GM10266 (cell line): ENCODE measurements around the gene PSAT1.
"Not testable (repeated sequence)": the region's sequence is repeated elsewhere in the genome, so short reads cannot be mapped to it uniquely, and the experiment has no call there.

ENCODE experiments used
- DNase-seq: peaks from one replicate; pipeline ENCODE4 v3.0.0; 2012; ENCODE audit errors: extremely low spot score
- CTCF ChIP-seq: IDR thresholded peaks from 2 replicates; pipeline ENCODE4 v1.5.1; 2012; ENCODE audit warnings: mild to moderate bottlenecking, low read depth; ENCODE audit not compliant: control insufficient read depth, insufficient read depth; ENCODE audit errors: missing control alignments

The PSAT1 gene

DNA sequence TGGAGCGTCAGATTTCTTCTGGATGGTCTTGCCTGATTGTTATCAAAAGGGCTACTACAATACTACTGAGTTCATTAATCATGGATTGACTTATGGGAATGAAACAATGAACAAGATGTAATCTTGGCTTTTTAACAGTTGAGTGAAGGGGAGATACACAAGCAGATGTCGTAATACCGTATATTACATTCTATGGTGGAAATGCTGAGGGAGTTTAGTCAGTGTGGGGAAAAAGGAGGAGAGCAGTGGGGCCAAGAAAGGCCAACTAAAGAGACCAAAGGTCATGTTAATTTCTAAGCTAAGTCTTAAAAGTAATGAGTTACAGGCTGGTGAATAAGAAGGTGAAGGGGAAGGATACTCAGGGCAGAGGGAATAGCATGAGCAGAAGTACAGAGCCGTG lies 29.0 kb upstream of the PSAT1 start:
- DNase-seq, result no peak

DNA sequence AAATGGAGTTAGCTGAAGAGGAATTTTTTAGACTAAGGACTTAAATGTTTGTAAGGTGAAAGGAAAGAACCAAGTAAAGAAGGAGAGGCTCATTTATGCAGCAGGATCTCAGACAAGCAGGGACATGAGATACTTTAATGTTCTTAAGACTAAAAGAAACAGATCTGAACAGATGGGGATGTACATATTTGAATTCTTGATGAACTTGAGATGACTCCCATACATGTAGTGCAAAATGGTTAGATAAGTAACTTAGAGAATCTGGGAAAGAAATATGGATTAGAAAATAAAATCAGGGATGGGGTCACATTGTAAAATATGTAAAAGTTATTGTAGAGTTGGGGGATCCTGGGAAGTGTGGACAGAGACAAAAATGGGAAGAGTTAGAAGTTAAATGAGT lies 27.1 kb upstream of the PSAT1 start:
- TF ChIP-seq CTCF, result no peak
- DNase-seq, result no peak

More for the DNA sequence above, 29.0 kb upstream of the PSAT1 start:
- no peak for TF ChIP-seq CTCF

GRCh38 chr9:78272307-78272706 lies 24.6 kb upstream of the PSAT1 start:
- no peak for DNase-seq
- TF ChIP-seq CTCF, result no peak

DNA sequence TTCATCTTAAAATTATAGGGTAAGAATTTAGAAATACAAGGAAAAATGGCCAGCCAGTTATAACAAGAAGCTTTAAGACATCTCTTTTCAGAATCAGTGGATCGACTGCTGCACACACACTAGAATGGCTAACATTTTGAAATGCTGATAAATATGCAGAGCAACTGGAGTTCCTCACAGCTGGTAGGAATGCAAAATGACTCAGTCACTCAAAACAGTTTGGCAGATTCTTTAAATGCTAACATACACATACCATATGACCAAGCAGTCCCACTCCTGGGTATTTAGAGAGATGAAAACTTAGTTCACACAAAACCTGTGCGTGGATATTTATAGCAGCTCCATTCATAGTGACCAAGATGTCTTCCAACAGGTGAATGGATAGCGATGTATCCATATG lies 23.2 kb upstream of the PSAT1 start:
- DNase-seq, result no peak
- no peak for TF ChIP-seq CTCF

GRCh38 chr9:78278177-78278777 lies 18.6 kb upstream of the PSAT1 start:
- TF ChIP-seq CTCF, result no peak
- no peak for DNase-seq

GRCh38 chr9:78278801-78279200 lies 18.1 kb upstream of the PSAT1 start:
- DNase-seq, result no peak
- no peak for TF ChIP-seq CTCF

DNA sequence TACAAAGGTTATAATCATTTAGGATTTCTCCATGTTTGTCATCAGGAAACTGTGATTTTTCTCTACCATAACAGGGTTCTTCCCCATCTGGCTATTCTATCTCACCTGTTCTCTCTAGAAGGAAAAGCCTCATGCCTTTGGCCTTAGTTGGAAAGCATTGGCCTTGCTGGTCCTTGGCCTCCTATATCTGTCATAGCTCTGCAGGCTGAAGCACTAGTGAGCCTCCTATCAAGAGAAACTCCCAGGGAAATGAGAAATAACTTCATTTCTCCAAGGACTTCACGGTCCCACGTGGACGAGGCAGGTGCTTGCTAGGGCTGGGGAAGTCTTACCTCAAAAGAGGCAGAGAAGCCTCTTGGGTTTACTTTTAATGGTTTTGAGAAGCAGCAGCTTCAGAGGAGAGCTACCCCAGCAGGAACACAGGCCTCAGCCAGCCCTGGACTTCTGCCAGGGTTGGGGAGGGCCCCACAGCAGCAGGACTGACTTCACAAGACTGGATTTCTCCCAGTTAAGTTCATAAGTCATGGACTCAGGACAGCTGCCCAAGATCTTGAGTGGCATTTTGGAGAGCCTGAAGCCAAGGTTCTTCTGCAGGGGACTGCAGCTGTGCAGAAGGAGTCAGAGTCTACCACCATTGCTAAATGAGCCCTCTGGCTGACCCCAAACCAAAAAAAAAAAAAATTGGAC lies 15.8 kb upstream of the PSAT1 start:
- TF ChIP-seq CTCF, result no peak
- no peak for DNase-seq

DNA sequence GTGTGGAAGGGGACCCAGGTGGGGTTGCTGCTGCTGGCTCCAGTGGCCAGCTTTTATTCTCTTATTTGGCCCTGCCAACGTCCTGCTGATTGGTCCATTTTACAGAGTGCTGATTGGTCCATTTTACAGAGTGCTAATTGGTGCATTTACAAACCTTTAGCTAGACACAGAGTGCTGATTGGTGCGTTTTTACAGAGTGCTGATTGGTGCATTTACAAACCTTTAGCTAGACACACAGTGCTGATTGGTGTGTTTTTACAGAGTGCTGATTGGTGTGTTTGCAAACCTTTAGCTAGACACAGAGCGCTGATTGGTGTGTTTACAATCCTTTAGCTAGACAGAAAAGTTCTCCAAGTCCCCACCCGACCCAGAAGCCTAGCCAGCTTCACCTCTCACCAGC lies 12.7 kb upstream of the PSAT1 start:
- DNase-seq, result not testable (repeated sequence)
